Kidney (tissue), 14 donors: ENCODE data around the gene TMEM270. TPM values are rescaled to one million over a fixed set of nuclear protein-coding genes. Genes with fewer than 3 reads are reported as not detected.
"Not testable (repeated sequence)": the region's sequence is repeated elsewhere in the genome, so short reads cannot be mapped to it uniquely, and the experiment has no call there.

Experiments used
- DNase-seq, 5 donors: peaks; one replicate each; pipeline ENCODE4 v3.0.0-alpha.2; 2013 to 2020
- FAIRE-seq: peaks from 2 replicates; lab custom pipeline; 2012; peaks lifted over from hg19 to GRCh38; lab: Jason Lieb, UNC
- H3K27ac ChIP-seq, 2 donors: one replicate each; pipeline ENCODE4 v1.7.0; 2013; ENCODE audit warnings: low read depth in 2 of 2, low read length in 2 of 2, inconsistent platforms in 1 of 2
- H3K27me3 ChIP-seq: one replicate; pipeline ENCODE4 v1.7.1; 2013; ENCODE audit warnings: low read length, inconsistent platforms; ENCODE audit not compliant: control insufficient read depth, insufficient read depth
- H3K36me3 ChIP-seq, 3 donors: one replicate each; pipeline versions ENCODE4 v1.7.0 to v1.7.1; 2013; ENCODE audit warnings: low read length in 3 of 3, control low read depth in 1 of 3, inconsistent platforms in 1 of 3; ENCODE audit not compliant: insufficient read depth in 3 of 3, control insufficient read depth in 2 of 3
- H3K4me1 ChIP-seq, 3 donors: one replicate each; pipeline versions ENCODE4 v1.7.0 to v1.7.1; 2013; ENCODE audit warnings: low read length in 3 of 3, inconsistent platforms in 1 of 3, low read depth in 1 of 3; ENCODE audit not compliant: control insufficient read depth in 2 of 3, insufficient read depth in 2 of 3
- H3K4me3 ChIP-seq, 3 donors: one replicate each; pipeline versions ENCODE4 v1.7.0 to v1.8.1; 2013; ENCODE audit warnings: low read length in 3 of 3, control low read depth in 1 of 3, inconsistent platforms in 1 of 3
- H3K9ac ChIP-seq, 3 donors: one replicate each; pipeline versions ENCODE4 v1.7.0 to v1.7.1; 2013; ENCODE audit warnings: low read length in 3 of 3, control low read depth in 1 of 3, inconsistent platforms in 1 of 3
- H3K9me3 ChIP-seq, 3 donors: one replicate each; pipeline versions ENCODE4 v1.7.0 to v1.7.1; 2013; ENCODE audit warnings: low read length in 3 of 3, control low read depth in 1 of 3, inconsistent platforms in 1 of 3; ENCODE audit not compliant: control insufficient read depth in 2 of 3, insufficient read depth in 1 of 3
- CTCF ChIP-seq: IDR thresholded peaks from 3 replicates; pipeline ENCODE4 v1.5.1; 2012; ENCODE audit warnings: mild to moderate bottlenecking, moderate library complexity, borderline replicate concordance; ENCODE audit not compliant: insufficient read depth; ENCODE audit errors: extremely low read depth
- intact Hi-C: fragments of 100-400 bp; cut with DNase I; formaldehyde crosslinking; loops from one replicate; pipeline ENCODE4 v1.11.1; 2022
- polyA plus RNA-seq: library from polyadenylated mRNA; stranded (reverse); fragments of 350-450 nt; fragmentation: Illumina TruSeq; extraction: RNeasy Lipid Tissue Mini Kit (QIAGEN cat#74804); gene quantifications from one replicate; pipeline ENCODE4 v1.2.3, GENCODE V29; 2014; ENCODE audit warnings: low read depth, low replicate concordance; ENCODE audit not compliant: insufficient read depth
- total RNA-seq: library from RNA; stranded (reverse); fragmentation: NEBNext Ultra II Directional; extraction: Animal tissue kit (Norgen Biotek cat#: 25700); gene quantifications from one replicate; pipeline ENCODE4 v1.2.1, GENCODE V29; 2021
- donor health status: control.
- donor health status: control.
- donor health status: control.
- donor health status: control.
- donor health status: control.
- donor health status: DM: yes; HTN: yes; CAD: no.
- donor health status: Normal renal cell carcinoma (clear cell type).

The TMEM270 gene
- total and polyA plus RNA-seq, 2 donors from 2014 or later: 0.50 TPM; not detected in 1

- no peak for FAIRE-seq
Measured at GRCh38 chr7:73882047-73882402, 21.1 kb downstream of the TMEM270 start.

GRCh38 chr7:73884867-73885422 lies 24.0 kb downstream of the TMEM270 start:
- H3K27ac ChIP-seq, H3K4me3 ChIP-seq, intact Hi-C loops, H3K9ac ChIP-seq, DNase-seq, H3K27me3 ChIP-seq, H3K36me3 ChIP-seq, H3K4me1 ChIP-seq, FAIRE-seq, H3K9me3 ChIP-seq: not testable (repeated sequence)

More at GRCh38 chr7:73882047-73882402, 21.1 kb downstream of the TMEM270 start:
- Histone ChIP-seq H3K36me3 (no peaks in the 10 kb centered on the region), H3K27me3 (no peaks in the 10 kb centered on the region), H3K9ac (no peak overlapping the region), H3K4me3 (no peak overlapping the region), H3K27ac (no peak overlapping the region), H3K4me1 (peaks cover 0 to 8% (median 0%) of the 10 kb centered on the region in 3 donors), H3K9me3 (no peaks in the 10 kb centered on the region)
- TF ChIP-seq CTCF: no peak
- intact Hi-C loops: no loop called here
- no peak for DNase-seq

- H3K4me1 ChIP-seq: peaks cover 0 to 1% (median 0%) of the 10 kb centered on the region in 3 donors
- no peak overlapping the region for H3K4me3 ChIP-seq
- no peaks in the 10 kb centered on the region for H3K36me3 ChIP-seq
- no peaks in the 10 kb centered on the region for H3K9me3 ChIP-seq
- no peak for FAIRE-seq
- H3K27ac ChIP-seq: no peak overlapping the region
- no peaks in the 10 kb centered on the region for H3K27me3 ChIP-seq
- no peak overlapping the region for H3K9ac ChIP-seq
- no peak for TF ChIP-seq CTCF
- intact Hi-C loops: no loop called here
- no peak for DNase-seq
Measured at GRCh38 chr7:73885433-73885974, 24.5 kb downstream of the TMEM270 start.

- FAIRE-seq: no peak
- no peak overlapping the region for H3K9ac ChIP-seq
- intact Hi-C loops: no loop called here
Measured at GRCh38 chr7:73885975-73886798, 25.2 kb downstream of the TMEM270 start.

More at GRCh38 chr7:73885975-73886798, 25.2 kb downstream of the TMEM270 start:
- Histone ChIP-seq H3K27ac (peak overlapping the region in 1 of 2 donors; percentile 28), H3K9me3 (no peaks in the 10 kb centered on the region), H3K4me1 (no peaks in the 10 kb centered on the region), H3K4me3 (no peak overlapping the region), H3K36me3 (no peaks in the 10 kb centered on the region), H3K27me3 (no peaks in the 10 kb centered on the region)
- TF ChIP-seq CTCF: no peak
- peak in 3 of 5 donors; percentile 46 to 77 (median 75) for DNase-seq
